Brain microvascular endothelial cell (primary cell): ENCODE results near the gene PLAC1.
A peak's percentile ranks its signal among the peaks of the same experiment; 100 is the strongest.

ENCODE experiments used
- DNase-seq: peaks from one replicate; pipeline ENCODE4 v3.0.0-alpha.2; 2020
- H3K27ac ChIP-seq: fragments of 250-450 bp; sonication (Bioruptor Pico); 2 replicates; pipeline ENCODE4 v1.5.1; 2020; ENCODE audit warnings: mild to moderate bottlenecking, moderate library complexity
- H3K27me3 ChIP-seq: fragments of 250-450 bp; sonication (Bioruptor Pico); replicated peaks from 2 replicates; pipeline ENCODE4 v1.5.1; 2020; ENCODE audit warnings: mild to moderate bottlenecking
- H3K36me3 ChIP-seq: fragments of 250-450 bp; sonication (Bioruptor Pico); replicated peaks from 2 replicates; pipeline ENCODE4 v1.5.1; 2020; ENCODE audit warnings: mild to moderate bottlenecking
- H3K4me3 ChIP-seq: 2 replicates; pipeline ENCODE4 v1.5.1; 2011; ENCODE audit warnings: low read depth, mild to moderate bottlenecking, control low read depth, low read length, moderate library complexity
- CTCF ChIP-seq: IDR thresholded peaks from 2 replicates; pipeline ENCODE4 v1.5.1; 2011; ENCODE audit warnings: low read depth, mild to moderate bottlenecking, moderate library complexity, low read length, control low read depth, inconsistent platforms; ENCODE audit errors: missing control alignments
- in situ Hi-C: cut with HindIII; loops from 2 replicates; pipeline ENCODE4 v1.10.0; 2017; ENCODE audit warnings: low sequenced_read_pairs, low pct_ligation_motif_present

PLAC1 gene

DNA sequence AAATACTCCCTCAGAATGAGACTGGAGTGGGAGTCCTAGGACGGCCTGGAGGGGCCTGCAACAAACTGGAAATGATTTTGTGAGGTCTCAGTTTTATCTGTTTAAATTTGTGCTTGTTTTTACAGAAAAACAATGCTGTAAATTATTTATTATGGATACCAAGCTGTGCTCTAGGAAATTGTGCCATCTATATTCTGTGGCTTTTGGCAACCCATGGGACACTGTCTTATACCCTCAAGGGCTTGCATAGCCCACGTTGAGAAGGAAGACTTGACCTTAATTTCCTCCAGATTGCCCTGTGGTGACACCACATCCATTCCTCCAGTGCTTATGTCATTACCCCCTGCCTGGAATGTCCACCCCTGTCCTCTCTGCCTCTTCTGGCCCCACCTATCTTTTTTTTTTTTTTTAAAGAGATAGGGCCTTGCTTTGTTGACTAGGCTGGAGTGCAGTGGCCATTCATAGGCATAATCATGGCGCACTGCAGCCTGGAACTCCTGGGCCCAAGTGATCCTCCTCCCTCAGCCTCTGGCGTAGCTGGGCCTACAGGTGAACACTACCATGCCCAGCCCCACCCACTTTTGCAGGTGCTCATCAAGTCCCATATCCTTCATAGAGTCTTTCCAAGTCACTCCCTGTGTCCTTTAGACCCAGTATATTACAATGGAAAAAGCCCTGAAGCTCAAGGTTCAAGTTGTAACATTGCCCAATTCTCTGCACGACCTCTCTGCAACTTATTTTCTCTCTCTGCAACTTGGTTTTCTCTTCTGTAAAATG is 120.9 kb downstream of the PLAC1 start:
- no peaks in the 10 kb centered on the region for H3K27me3 ChIP-seq
- peak; percentile 66 for DNase-seq
- TF ChIP-seq CTCF = no peak
- no peaks in the 10 kb centered on the region for H3K36me3 ChIP-seq
- in situ Hi-C loops = no loop called here
- peak overlapping the region; percentile 57 for H3K27ac ChIP-seq
- no peak overlapping the region for H3K4me3 ChIP-seq

DNA sequence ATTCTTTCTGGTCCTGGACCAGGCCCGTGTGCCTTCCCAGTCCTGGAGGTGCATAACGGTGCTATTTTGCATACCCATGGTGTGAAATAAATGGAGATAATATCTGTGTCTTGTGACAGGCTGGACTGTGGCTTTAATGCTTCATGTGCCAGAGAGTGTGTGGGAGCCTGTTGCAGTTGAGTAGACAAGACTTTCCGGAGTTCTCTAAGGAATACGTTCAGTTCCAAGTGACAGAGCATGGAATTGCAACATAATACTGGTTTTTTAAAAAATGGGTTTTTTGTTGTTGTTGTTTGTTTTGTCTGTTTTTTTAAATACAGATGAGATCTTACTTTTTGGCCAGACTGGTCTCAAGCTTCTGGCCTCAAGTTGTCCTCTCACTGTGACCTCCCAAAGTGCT is 124.3 kb downstream of the PLAC1 start:
- Histone ChIP-seq H3K4me3 (no peak overlapping the region), H3K27ac (no peak overlapping the region), H3K36me3 (no peaks in the 10 kb centered on the region), H3K27me3 (no peaks in the 10 kb centered on the region)
- DNase-seq = no peak
- in situ Hi-C loops = no loop called here
- no peak for TF ChIP-seq CTCF

DNA sequence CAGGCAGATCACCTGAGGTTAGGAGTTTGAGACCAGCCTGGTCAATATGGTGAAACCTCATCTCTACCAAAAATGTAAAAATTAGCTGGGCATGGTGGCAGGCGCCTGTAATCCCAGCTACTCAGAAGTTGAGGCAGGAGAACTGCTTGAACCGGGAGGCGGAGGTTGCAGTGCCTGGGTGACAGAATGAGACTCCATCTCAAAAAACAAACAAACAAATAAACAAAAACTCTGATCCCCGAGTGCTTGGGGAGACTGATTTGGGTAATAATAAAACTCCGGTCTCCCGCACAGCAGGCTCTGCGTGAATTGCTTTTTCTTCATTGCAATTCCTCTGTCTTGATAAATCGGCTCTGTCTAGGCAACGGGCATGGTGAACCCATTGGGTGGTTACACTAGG is 124.9 kb downstream of the PLAC1 start:
- H3K27ac ChIP-seq = no peak overlapping the region
- H3K4me3 ChIP-seq = no peak overlapping the region
- no peak for DNase-seq
- TF ChIP-seq CTCF = no peak
- in situ Hi-C loops = no loop called here
- no peaks in the 10 kb centered on the region for H3K36me3 ChIP-seq
- H3K27me3 ChIP-seq = no peaks in the 10 kb centered on the region

GRCh38 chrX:134530845-134531244 is 127.4 kb downstream of the PLAC1 start:
- Histone ChIP-seq H3K27me3 (no peaks in the 10 kb centered on the region), H3K36me3 (no peaks in the 10 kb centered on the region), H3K4me3 (no peak overlapping the region), H3K27ac (no peak overlapping the region)
- DNase-seq = no peak
- no peak for TF ChIP-seq CTCF
- in situ Hi-C loops = no loop called here

DNA sequence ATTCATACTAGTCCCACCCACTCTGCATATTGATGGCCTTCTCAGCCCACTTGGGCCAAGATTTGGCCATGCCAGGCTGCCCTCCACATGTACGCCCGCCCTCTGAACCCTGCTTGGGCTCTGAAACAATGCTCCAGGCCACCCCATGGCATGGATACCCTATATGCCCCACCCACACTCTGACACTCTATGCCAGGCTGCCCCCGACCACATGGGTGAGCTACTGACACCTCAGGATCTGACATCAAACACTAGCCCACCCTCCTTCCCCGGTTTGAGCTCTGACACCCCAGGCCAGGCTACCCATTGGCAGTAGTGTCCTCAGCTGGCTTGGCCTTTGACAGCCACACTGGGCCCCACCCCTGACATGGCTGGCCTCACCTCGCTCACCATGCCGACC is 128.8 kb downstream of the PLAC1 start:
- no peak overlapping the region for H3K4me3 ChIP-seq
- H3K36me3 ChIP-seq = no peaks in the 10 kb centered on the region
- no peak overlapping the region for H3K27ac ChIP-seq
- no peak for TF ChIP-seq CTCF
- no peak for DNase-seq
- in situ Hi-C loops = no loop called here
- no peaks in the 10 kb centered on the region for H3K27me3 ChIP-seq

DNA sequence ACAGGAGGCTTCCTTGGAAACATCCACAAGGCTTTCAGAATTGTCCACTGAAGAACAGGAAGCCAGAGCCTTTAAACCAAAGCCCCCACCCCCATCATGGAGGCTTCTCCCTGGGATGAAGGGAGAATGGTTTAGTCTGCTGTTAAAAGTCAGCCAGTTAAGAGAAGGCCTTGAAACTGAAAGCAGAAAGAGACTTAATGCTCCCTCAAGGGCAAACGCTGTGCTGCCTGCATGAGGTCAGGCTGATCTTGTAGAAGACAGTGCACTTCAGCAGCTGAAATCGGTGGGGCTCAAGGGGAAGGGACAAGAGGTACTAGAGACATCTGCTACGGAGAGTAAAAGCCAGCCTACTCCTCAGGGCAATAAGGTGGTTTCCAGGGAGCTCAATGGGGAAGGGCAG is 129.3 kb downstream of the PLAC1 start:
- H3K36me3 ChIP-seq = no peaks in the 10 kb centered on the region
- no peak for DNase-seq
- no peak for TF ChIP-seq CTCF
- in situ Hi-C loops = no loop called here
- H3K27ac ChIP-seq = no peak overlapping the region
- H3K4me3 ChIP-seq = no peak overlapping the region
- H3K27me3 ChIP-seq = no peaks in the 10 kb centered on the region
